Gastrocnemius medialis (tissue), 4 donors: ENCODE measurements around the gene PIN4. TPM values are rescaled to one million over a fixed set of nuclear protein-coding genes. Genes with fewer than 3 reads are reported as not detected.
A peak's percentile ranks its signal among the peaks of the same experiment; 100 is the strongest.

Experiments used
- ATAC-seq, 2 donors: fragments of 150-250 bp; one replicate each; pipeline ENCODE4 v1.9.1; 2016
- DNase-seq, 2 donors: peaks; one replicate each; pipeline ENCODE4 v3.0.0-alpha.2; 2019
- H3K27ac ChIP-seq, 4 donors: fragments of 200-600 bp; sonication (generic); 1 replicate in 1 of 4; 2 replicates in 3 of 4; pipeline ENCODE4 v1.5.1; 2016 to 2018; ENCODE audit warnings: mild to moderate bottlenecking in 2 of 4, moderate library complexity in 1 of 4
- H3K27me3 ChIP-seq, 3 donors: fragments of 200-600 bp; sonication (generic) in 2 of 3; 1 replicate in 1 of 3; 2 replicates in 2 of 3; pipeline versions ENCODE4 v1.5.1 to v1.6.0; 2016 to 2019; ENCODE audit warnings: mild to moderate bottlenecking in 1 of 3, moderate library complexity in 1 of 3
- H3K36me3 ChIP-seq, 2 donors: fragments of 200-600 bp; sonication (generic) in 1 of 2; one replicate each; pipeline ENCODE4 v1.5.1; 2017 to 2018
- H3K4me1 ChIP-seq, 2 donors: fragments of 200-600 bp; sonication (generic) in 1 of 2; one replicate each; pipeline ENCODE4 v1.5.1; 2016 to 2017; ENCODE audit warnings: mild to moderate bottlenecking in 2 of 2
- H3K4me3 ChIP-seq, 4 donors: fragments of 200-600 bp; sonication (generic) in 3 of 4; 1 replicate in 1 of 4; 2 replicates in 3 of 4; pipeline ENCODE4 v1.5.1; 2016 to 2019; ENCODE audit warnings: mild to moderate bottlenecking in 2 of 4
- H3K9me3 ChIP-seq, 3 donors: fragments of 200-600 bp; sonication (generic) in 2 of 3; 1 replicate in 1 of 3; 2 replicates in 2 of 3; pipeline ENCODE4 v1.5.1; 2016 to 2019
- POLR2A ChIP-seq, 2 donors: fragments of 450-650 bp; IDR thresholded peaks; one replicate each; pipeline ENCODE4 v1.6.1; 2017; ENCODE audit warnings: antibody characterized with exemption in 2 of 2, mild to moderate bottlenecking in 2 of 2, moderate library complexity in 2 of 2
- in situ Hi-C, 4 donors: fragments of 200-750 bp; cut with MboI; loops; one replicate each; pipeline versions ENCODE4 v1.15.0 to v1.8.0; 2017; ENCODE audit warnings: low sequenced_read_pairs in 4 of 4
- intact Hi-C: fragments of 100-400 bp; cut with DNase I; formaldehyde crosslinking; loops from one replicate; pipeline ENCODE4 v1.15.1; 2023; ENCODE audit warnings: low total_unique reads
- total RNA-seq, 4 donors: library from RNA; depleted of rRNA; stranded (reverse); fragments of >200 nt; gene quantifications; one replicate each; pipeline versions ENCODE4 v1.1.0 to v1.2.3, GENCODE V29; 2016
- TF ChIP-seq, protein P1 (sequence below), 5 experiments: fragments of 450-650 bp in 3 of 5; fragments of 200-600 bp in 2 of 5; sonication (generic) in 2 of 5; IDR thresholded peaks in 4 of 5; conservative IDR thresholded peaks in 1 of 5; 1 replicate in 4 of 5; 2 replicates in 1 of 5; pipeline ENCODE4 v1.5.1; 2016 to 2019; ENCODE audit warnings: antibody characterized with exemption in 5 of 5, mild to moderate bottlenecking in 3 of 5, moderate library complexity in 3 of 5

Gene PIN4
- total RNA-seq, 4 donors from 2014 or later, result 4.7 to 11.2 (median 8.5) TPM

- TF ChIP-seq, protein P1, sequence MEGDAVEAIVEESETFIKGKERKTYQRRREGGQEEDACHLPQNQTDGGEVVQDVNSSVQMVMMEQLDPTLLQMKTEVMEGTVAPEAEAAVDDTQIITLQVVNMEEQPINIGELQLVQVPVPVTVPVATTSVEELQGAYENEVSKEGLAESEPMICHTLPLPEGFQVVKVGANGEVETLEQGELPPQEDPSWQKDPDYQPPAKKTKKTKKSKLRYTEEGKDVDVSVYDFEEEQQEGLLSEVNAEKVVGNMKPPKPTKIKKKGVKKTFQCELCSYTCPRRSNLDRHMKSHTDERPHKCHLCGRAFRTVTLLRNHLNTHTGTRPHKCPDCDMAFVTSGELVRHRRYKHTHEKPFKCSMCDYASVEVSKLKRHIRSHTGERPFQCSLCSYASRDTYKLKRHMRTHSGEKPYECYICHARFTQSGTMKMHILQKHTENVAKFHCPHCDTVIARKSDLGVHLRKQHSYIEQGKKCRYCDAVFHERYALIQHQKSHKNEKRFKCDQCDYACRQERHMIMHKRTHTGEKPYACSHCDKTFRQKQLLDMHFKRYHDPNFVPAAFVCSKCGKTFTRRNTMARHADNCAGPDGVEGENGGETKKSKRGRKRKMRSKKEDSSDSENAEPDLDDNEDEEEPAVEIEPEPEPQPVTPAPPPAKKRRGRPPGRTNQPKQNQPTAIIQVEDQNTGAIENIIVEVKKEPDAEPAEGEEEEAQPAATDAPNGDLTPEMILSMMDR (IDR thresholded peaks at IDR 0.05 in 4 of 5, conservative IDR thresholded peaks at IDR 0.05 in 1 of 5), result no peak
- no peak for TF ChIP-seq POLR2A (IDR thresholded peaks at IDR 0.05)
- Histone ChIP-seq H3K9me3 (no peaks in the 10 kb centered on the region), H3K27me3 (no peaks in the 10 kb centered on the region), H3K4me3 (no peak overlapping the region), H3K4me1 (no peaks in the 10 kb centered on the region), H3K27ac (no peak overlapping the region), H3K36me3 (no peaks in the 10 kb centered on the region)
- DNase-seq, result no peak
- ATAC-seq, result no peak
- intact Hi-C loops, result loop anchor here (10.0 kb wide), 1 partner anchor 304 kb away; no protein-coding TSS in a partner anchor
- in situ Hi-C loops, result loop anchor here in 1 of 4 donors (25.0 kb wide), 1 partner anchor 296 kb away; no protein-coding TSS in a partner anchor
These were observed 59.4 kb downstream of the PIN4 start for GRCh38 chrX:72240976-72241375.

DNA sequence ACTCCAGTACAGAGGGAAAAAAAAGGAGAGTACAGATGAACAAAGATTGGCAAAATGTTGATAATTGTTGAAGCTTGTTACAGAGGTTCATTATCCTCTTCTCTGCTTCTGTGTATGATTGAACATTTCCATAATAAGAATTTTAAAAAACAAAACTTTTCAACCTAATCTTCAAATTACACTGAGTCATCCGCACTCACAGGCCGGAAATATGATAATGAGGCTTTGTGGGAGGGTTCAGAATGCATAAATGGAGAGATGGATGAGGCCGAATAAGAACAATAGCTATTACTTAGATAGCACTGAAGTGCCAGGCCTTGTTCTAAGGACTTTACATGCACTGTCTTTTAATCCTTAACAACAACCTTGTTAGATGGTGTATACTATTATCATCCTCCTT lies 61.9 kb downstream of the PIN4 start:
- H3K36me3 ChIP-seq, result no peaks in the 10 kb centered on the region
- intact Hi-C loops (loop anchor here (10.0 kb wide), 1 partner anchor 301 kb away; no protein-coding TSS in a partner anchor), in situ Hi-C loops (loop anchor here in 1 of 4 donors (25.0 kb wide), 1 partner anchor 294 kb away; no protein-coding TSS in a partner anchor)
- no peaks in the 10 kb centered on the region for H3K9me3 ChIP-seq
- no peaks in the 10 kb centered on the region for H3K4me1 ChIP-seq
- TF ChIP-seq, protein P1 (IDR thresholded peaks at IDR 0.05 in 4 of 5, conservative IDR thresholded peaks at IDR 0.05 in 1 of 5), result no peak
- no peak for TF ChIP-seq POLR2A (IDR thresholded peaks at IDR 0.05)
- H3K4me3 ChIP-seq, result no peak overlapping the region
- DNase-seq, result no peak
- no peaks in the 10 kb centered on the region for H3K27me3 ChIP-seq
- H3K27ac ChIP-seq, result no peak overlapping the region
- ATAC-seq, result no peak

DNA sequence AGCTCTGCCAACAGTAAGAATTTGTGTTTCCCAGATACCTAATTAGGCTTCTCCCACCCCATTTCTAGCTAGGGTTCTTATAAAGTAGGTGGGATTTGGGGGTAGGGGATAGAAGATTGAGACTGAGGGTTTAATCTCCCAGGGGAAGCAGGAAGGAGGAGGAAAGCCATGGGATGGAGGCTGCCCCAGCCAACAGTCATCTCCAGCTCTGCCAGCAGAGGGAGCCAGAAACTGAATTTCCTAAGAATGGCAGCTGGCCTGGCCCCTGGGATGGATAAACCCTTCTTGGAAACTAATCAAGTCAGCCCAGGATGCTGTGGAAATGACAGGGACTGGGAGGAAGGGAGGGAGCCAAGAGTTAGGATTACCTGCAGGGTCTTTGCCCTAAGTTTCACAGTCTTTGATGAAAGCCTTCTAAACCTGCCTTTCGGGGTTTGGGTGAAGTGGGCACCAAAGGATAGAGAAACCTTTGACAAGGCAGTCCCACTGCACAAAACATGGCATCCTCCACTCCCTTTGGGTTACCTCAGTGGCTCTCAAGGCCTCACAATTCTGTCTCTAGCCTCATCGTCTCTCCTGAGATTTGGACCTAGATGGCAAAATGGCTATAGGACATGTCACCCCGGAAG lies 64.0 kb downstream of the PIN4 start:
- Histone ChIP-seq H3K27ac (no peak overlapping the region), H3K27me3 (no peaks in the 10 kb centered on the region), H3K4me1 (no peaks in the 10 kb centered on the region), H3K9me3 (no peaks in the 10 kb centered on the region), H3K4me3 (no peak overlapping the region), H3K36me3 (no peaks in the 10 kb centered on the region)
- ATAC-seq, result peak in 1 of 2 donors; percentile 44
- TF ChIP-seq POLR2A (IDR thresholded peaks at IDR 0.05), result no peak
- TF ChIP-seq, protein P1 (IDR thresholded peaks at IDR 0.05 in 4 of 5, conservative IDR thresholded peaks at IDR 0.05 in 1 of 5), result peak; percentile 34 to 60 (median 49)
- intact Hi-C loops (loop anchor here (10.0 kb wide), 1 partner anchor 299 kb away; no protein-coding TSS in a partner anchor), in situ Hi-C loops (loop anchor here in 1 of 4 donors (25.0 kb wide), 1 partner anchor 292 kb away; no protein-coding TSS in a partner anchor)
- DNase-seq, result peak in 1 of 2 donors; percentile 15

DNA sequence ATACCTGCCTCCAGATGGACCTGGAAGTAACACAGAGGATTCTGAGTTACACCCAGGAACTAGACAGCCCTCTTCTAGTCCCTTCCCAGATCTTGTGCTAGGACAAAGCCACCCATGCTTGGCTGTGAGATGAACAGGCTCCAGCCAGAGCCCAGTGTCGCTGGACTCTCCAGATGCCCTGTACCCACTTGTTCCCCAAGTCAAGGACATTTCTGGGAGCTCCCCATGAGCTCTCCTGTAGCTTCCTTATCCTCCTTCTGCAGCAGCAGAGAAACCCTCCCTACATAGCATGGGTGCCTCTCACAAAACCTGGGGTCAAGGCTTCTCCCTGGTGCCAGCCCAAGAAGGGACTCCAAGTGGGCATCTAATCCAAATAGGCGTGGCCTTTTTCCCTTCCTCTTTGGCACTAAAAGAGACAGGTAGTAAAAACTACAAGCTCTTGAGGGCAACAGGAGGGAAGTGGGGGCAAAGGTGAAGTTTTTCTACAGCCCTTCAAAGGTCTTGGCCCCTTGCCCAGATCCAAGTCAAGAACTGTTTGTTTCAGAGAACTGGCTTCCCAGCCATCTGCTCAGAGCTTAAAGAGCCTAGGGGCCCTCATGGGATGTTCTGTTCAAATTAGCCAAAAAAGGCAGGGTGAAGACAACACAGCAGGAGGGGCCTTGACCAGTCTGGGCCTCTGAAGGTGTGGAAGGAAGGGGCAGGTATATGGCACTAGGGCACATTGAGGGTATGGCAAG lies 65.8 kb downstream of the PIN4 start:
- H3K4me1 ChIP-seq, result no peaks in the 10 kb centered on the region
- intact Hi-C loops (loop anchor here (10.0 kb wide), 1 partner anchor 297 kb away; no protein-coding TSS in a partner anchor), in situ Hi-C loops (loop anchor here in 1 of 4 donors (25.0 kb wide), 1 partner anchor 290 kb away; no protein-coding TSS in a partner anchor)
- H3K27me3 ChIP-seq, result no peaks in the 10 kb centered on the region
- H3K9me3 ChIP-seq, result no peaks in the 10 kb centered on the region
- ATAC-seq, result no peak
- no peaks in the 10 kb centered on the region for H3K36me3 ChIP-seq
- no peak overlapping the region for H3K4me3 ChIP-seq
- TF ChIP-seq, protein P1 (IDR thresholded peaks at IDR 0.05 in 4 of 5, conservative IDR thresholded peaks at IDR 0.05 in 1 of 5), result no peak
- TF ChIP-seq POLR2A (IDR thresholded peaks at IDR 0.05), result no peak
- H3K27ac ChIP-seq, result no peak overlapping the region
- no peak for DNase-seq

Other genes with a start within 250 kb of the PIN4 start
- under 1 TPM; 0.44 to 0.71 (median 0.50) TPM for gene RTL5, start 49.8 kb upstream of the PIN4 start, total RNA-seq
- under 1 TPM in 1 of 4 donors, not detected in 3; 0.07 TPM for gene ERCC6L, start 57.3 kb downstream of the PIN4 start, total RNA-seq
- gene RPS4X, start 95.5 kb downstream of the PIN4 start, total RNA-seq, result 100 to 1,000 TPM; 539 to 662 (median 575) TPM
- gene CITED1, start 124.2 kb downstream of the PIN4 start, total RNA-seq, result not detected